Activated B cell treated with CpG ODN at 0.5 μM for 24 hours (primary cell): ENCODE data around the gene AMPD3. TPM values are rescaled to one million over a fixed set of nuclear protein-coding genes. Genes with fewer than 3 reads are reported as not detected.

ENCODE experiments used
- ATAC-seq: fragments of 200-7000 bp; cut with Tn5 transposase; one replicate; pipeline ENCODE4 v1.10.0; 2021; ENCODE audit warnings: low read depth, mild to moderate bottlenecking, moderate library complexity
- CTCF ChIA-PET: fragments of 350-600 bp; sonication (Branson Sonifier 250); formaldehyde crosslinking; loops from one replicate; lab custom pipeline; 2021; ENCODE audit warnings: antibody characterized with exemption; lab: Charles Lee
- POLR2A ChIA-PET: fragments of 350-600 bp; sonication (Branson Sonifier 250); formaldehyde crosslinking; loops from one replicate; lab custom pipeline; 2021; ENCODE audit warnings: antibody characterized with exemption; lab: Charles Lee
- DNase-seq: peaks from one replicate; pipeline ENCODE4 v3.0.0; 2022
- H3K27ac Mint-ChIP-seq: one replicate; pipeline ENCODE4 v1.8.0; 2020; ENCODE audit warnings: mixed read lengths
- H3K27me3 Mint-ChIP-seq: one replicate; pipeline ENCODE4 v1.8.0; 2021; ENCODE audit warnings: mixed read lengths
- H3K36me3 Mint-ChIP-seq: one replicate; pipeline ENCODE4 v1.8.0; 2021; ENCODE audit warnings: low read depth, mixed read lengths
- H3K4me1 Mint-ChIP-seq: one replicate; pipeline ENCODE4 v1.8.0; 2021; ENCODE audit warnings: mixed read lengths
- H3K4me3 Mint-ChIP-seq: one replicate; pipeline ENCODE4 v1.8.0; 2020; ENCODE audit warnings: mild to moderate bottlenecking, mixed read lengths
- H3K9me3 Mint-ChIP-seq: one replicate; pipeline ENCODE4 v1.8.0; 2020; ENCODE audit warnings: mixed read lengths
- intact Hi-C: fragments of 100-400 bp; cut with micrococcal nuclease; formaldehyde crosslinking; loops from one replicate; pipeline ENCODE4 v1.15.1; 2024
- total RNA-seq: library from RNA; stranded (reverse); gene quantifications from 2 replicates; pipeline ENCODE4 v1.2.3, GENCODE V29; 2022
- TF ChIP-seq, protein P1 (sequence below): fragments of 200-600 bp; IDR thresholded peaks from one replicate; pipeline ENCODE4 v1.8.0; 2022; ENCODE audit warnings: antibody characterized with exemption, mild to moderate bottlenecking

Gene AMPD3
- total RNA-seq, 1 donor from 2014 or later: 116 TPM

DNA sequence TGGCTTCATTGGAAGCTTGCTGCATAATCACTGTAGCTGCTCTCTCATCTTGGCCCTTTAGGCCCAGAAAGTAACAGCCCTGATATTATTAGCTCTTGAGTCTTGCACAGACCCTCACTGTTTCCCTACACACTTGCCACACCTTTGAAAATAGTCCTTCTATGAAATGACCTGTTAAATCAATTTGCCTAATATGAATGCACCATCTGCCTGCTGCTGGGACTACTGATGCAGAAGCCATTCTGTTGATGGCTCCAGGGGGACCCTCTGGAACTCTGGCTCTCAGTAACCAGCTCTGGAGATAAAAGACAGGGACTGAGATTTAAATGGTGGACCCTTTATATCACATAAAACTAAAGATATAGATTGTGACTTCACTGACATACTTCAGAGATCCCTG, 14.7 kb upstream of the AMPD3 start:
- Mint-ChIP-seq H3K27ac (peak overlapping the region; percentile 66), H3K27me3 (no peaks in the 10 kb centered on the region), H3K4me1 (peaks cover 58% of the 10 kb centered on the region), H3K36me3 (no peaks in the 10 kb centered on the region), H3K9me3 (no peaks in the 10 kb centered on the region), H3K4me3 (no peak overlapping the region)
- TF ChIP-seq, protein P1, sequence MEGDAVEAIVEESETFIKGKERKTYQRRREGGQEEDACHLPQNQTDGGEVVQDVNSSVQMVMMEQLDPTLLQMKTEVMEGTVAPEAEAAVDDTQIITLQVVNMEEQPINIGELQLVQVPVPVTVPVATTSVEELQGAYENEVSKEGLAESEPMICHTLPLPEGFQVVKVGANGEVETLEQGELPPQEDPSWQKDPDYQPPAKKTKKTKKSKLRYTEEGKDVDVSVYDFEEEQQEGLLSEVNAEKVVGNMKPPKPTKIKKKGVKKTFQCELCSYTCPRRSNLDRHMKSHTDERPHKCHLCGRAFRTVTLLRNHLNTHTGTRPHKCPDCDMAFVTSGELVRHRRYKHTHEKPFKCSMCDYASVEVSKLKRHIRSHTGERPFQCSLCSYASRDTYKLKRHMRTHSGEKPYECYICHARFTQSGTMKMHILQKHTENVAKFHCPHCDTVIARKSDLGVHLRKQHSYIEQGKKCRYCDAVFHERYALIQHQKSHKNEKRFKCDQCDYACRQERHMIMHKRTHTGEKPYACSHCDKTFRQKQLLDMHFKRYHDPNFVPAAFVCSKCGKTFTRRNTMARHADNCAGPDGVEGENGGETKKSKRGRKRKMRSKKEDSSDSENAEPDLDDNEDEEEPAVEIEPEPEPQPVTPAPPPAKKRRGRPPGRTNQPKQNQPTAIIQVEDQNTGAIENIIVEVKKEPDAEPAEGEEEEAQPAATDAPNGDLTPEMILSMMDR: no peak
- CTCF ChIA-PET: interaction anchor here (1.2 kb wide), 1 partner anchor 101 kb away, joined by 3 read pairs; the partner anchor contains the start of gene RNF141
- no peak for ATAC-seq
- POLR2A ChIA-PET: interaction anchor here (1.3 to 6.1 kb wide), 4 partner anchors 14 to 100 kb away, joined by 3 to 159 read pairs (median 28); partner anchors contain the start of genes AMPD3 and RNF141
- intact Hi-C loops: no loop called here
- no peak for DNase-seq

DNA sequence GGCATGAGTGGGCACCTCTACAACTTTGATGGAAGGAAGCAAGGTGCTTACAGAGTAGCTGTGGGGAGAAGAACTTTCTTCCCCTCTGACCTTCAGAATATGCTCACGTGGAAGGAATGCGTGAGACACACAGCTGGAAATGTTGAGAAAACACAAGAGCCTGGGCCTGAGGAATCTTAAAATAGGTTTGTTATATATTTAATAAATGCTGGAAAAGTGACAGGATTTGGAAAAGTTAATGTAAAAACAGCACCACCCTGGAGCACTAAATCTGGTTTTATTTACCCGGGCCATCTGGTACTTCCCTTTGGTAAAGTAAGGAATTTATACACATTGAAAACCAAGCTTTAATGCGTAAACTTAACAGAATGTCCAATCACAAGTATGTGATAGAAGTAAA, 14.0 kb upstream of the AMPD3 start:
- H3K27ac Mint-ChIP-seq: peak overlapping the region; percentile 97
- no peak for ATAC-seq

DNA sequence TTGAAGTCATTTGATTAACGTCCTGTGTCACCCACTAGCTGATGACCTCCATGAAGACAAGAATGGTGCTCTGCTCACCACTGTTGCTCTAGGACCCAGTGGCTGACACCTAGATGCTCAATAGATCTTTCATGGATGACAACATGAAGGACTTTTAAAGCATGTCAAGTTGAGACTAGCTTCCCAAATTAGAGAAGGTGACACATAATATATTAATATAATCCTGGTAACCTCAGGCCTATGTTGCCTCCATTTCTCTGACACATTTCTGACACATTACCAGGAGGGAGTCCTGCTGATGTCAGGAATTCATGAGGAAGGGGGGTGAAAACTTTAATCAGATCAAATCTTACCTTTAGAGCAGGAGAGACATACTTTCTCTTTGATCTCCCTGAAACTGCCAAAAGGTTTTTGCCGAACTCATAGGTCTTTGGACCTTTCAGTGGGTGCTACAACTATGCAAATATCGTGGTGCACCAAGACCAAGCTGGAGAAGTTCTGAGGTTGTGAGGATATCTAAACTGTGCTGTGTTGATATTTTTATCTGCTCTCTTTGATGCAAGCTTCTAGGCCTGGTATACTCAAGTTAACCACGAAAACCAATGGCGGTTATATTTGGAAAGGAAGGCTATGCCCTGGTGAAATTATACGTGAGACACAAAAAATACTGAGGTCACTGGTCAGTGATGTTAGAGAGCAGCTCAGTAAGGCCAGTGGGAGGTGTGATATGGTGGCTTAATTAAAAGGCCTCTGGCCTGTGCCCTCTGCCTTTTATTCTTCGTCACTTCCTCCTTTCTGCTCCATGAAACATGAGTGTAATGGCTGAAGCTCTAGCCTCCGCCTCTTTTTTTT, 13.2 kb upstream of the AMPD3 start:
- TF ChIP-seq, protein P1: no peak
- ATAC-seq: peak; percentile 84
- Mint-ChIP-seq H3K36me3 (no peaks in the 10 kb centered on the region), H3K4me1 (peaks cover 48% of the 10 kb centered on the region), H3K27me3 (no peaks in the 10 kb centered on the region), H3K27ac (peak overlapping the region; percentile 97), H3K4me3 (peak overlapping the region; percentile 60), H3K9me3 (no peaks in the 10 kb centered on the region)
- intact Hi-C loops: loop anchor here (1.0 kb wide), 3 partner anchors 9 to 17 kb away; partner anchors contain the start of gene AMPD3
- DNase-seq: no peak
- ChIA-PET CTCF (interaction anchor here (0.8 to 2.7 kb wide), 9 partner anchors 10 to 299 kb away, joined by 3 to 14 read pairs (median 5); no protein-coding TSS in a partner anchor), POLR2A (interaction anchor here (0.6 to 6.1 kb wide), 17 partner anchors 12 to 981 kb away, joined by 3 to 159 read pairs (median 4); partner anchors contain the start of genes AMPD3, EIF4G2, RNF141 and ZBED5)

More for the DNA sequence above, 14.0 kb upstream of the AMPD3 start:
- H3K36me3 Mint-ChIP-seq: no peaks in the 10 kb centered on the region
- peaks cover 56% of the 10 kb centered on the region for H3K4me1 Mint-ChIP-seq
- TF ChIP-seq, protein P1: no peak
- no peaks in the 10 kb centered on the region for H3K9me3 Mint-ChIP-seq
- H3K4me3 Mint-ChIP-seq: no peak overlapping the region
- no peaks in the 10 kb centered on the region for H3K27me3 Mint-ChIP-seq
- intact Hi-C loops: no loop called here
- ChIA-PET CTCF (interaction anchor here (0.9 to 2.7 kb wide), 4 partner anchors 27 to 300 kb away, joined by 3 to 14 read pairs (median 4); partner anchors contain the start of gene RNF141), POLR2A (interaction anchor here (1.2 to 6.1 kb wide), 9 partner anchors 13 to 367 kb away, joined by 3 to 159 read pairs (median 8); partner anchors contain the start of genes AMPD3 and RNF141)
- no peak for DNase-seq

DNA sequence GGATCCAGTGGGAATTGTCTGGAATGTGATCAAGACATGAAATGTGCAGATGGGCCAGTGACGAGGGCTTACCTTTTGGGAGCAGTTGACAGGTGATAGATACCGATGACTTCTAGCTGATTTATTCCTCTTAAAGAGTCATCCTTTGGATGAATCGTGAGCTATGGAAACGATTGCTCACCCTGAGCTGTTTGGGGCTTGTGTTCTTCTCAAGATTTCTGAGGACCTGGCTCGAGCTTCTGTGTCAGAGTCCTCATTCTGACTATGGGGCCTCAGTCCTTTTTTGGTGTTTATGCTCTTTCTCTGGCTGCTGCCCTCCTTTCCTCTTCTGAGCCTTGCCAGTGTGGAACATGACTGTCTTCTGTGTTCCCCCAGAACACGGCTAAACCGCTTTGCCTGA, 11.9 kb upstream of the AMPD3 start:
- H3K9me3 Mint-ChIP-seq: no peaks in the 10 kb centered on the region
- ChIA-PET POLR2A (interaction anchor here (1.2 to 6.1 kb wide), 7 partner anchors 11 to 164 kb away, joined by 3 to 159 read pairs (median 15); partner anchors contain the start of genes AMPD3 and RNF141), CTCF (interaction anchor here (1.0 to 2.7 kb wide), 7 partner anchors 9 to 98 kb away, joined by 4 to 14 read pairs (median 6); partner anchors contain the start of gene RNF141)
- intact Hi-C loops: no loop called here
- H3K36me3 Mint-ChIP-seq: no peaks in the 10 kb centered on the region
- no peak for ATAC-seq
- no peak overlapping the region for H3K4me3 Mint-ChIP-seq
- H3K4me1 Mint-ChIP-seq: peaks cover 47% of the 10 kb centered on the region
- no peaks in the 10 kb centered on the region for H3K27me3 Mint-ChIP-seq
- peak overlapping the region; percentile 56 for H3K27ac Mint-ChIP-seq
- TF ChIP-seq, protein P1: no peak
- no peak for DNase-seq
